HG02798 (cell line): ENCODE data around the gene HES2.
"Not testable (repeated sequence)": the region's sequence is repeated elsewhere in the genome, so short reads cannot be mapped to it uniquely, and the experiment has no call there.

Experiments
- ATAC-seq: cut with Tn5 transposase; IDR thresholded peaks from one replicate; pipeline ENCODE4 v1.9.1; 2021; ENCODE audit warnings: mild to moderate bottlenecking; ENCODE audit not compliant: unreplicated experiment, poor library complexity

HES2 gene

DNA sequence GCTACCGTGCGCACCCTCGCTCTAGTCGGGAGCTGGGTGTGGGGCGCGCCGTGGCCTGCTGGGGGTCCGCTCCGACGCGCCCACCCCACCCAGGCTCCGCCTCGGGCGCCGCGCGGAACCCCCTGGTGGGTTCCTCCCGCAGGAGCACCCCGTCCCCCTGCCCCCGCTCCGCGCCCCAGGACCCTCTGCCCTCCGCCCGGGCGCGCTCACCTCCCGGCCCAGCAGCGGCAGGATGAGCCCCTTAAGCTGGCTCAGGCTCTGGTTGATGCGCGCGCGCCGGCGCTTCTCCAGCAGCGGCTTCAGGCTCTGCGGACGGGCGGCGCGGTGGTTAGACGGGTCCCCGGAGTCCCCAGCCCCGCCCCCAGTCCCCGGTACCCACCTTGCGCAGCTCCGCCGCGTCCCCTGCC lies 319 bp downstream of the HES2 start:
- ATAC-seq, result no peak

- ATAC-seq, result no peak
These were observed 887 bp downstream of the HES2 start for GRCh38 chr1:6418668-6419396.

DNA sequence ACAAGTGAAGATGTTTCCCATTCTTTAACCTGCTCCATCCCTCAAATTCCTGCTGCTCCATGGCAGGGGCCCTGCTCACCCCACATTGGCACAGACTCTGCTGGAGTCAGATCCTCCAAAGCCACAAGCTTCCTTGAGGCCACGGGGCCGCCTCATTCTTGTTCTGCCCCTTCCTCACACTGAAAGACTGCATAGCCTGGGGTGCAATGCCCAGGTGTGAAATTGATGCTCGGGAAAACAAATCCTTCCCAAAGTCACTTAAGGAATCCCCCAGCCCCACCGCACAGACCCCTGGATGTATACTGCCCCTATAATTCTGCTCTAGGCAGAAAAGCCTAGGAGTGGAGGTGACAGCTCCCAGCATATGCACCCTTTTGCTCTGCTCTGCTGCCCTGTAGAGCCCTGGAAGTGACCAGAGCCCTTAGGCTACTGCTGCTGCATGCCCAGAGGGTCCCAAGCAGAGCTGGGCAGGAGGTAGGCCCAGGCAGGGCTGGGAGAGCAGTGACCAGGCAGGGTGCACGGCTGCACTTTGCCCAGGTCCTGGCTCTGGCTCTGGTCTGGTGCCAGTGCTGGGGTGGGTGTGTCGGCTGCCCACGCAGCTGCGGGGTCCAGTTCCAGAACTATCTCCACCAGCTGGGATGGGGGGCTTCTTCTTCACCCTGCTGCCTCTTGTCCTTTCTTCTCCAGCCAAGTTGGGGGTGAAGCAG lies 1.6 kb downstream of the HES2 start:
- no peak for ATAC-seq

DNA sequence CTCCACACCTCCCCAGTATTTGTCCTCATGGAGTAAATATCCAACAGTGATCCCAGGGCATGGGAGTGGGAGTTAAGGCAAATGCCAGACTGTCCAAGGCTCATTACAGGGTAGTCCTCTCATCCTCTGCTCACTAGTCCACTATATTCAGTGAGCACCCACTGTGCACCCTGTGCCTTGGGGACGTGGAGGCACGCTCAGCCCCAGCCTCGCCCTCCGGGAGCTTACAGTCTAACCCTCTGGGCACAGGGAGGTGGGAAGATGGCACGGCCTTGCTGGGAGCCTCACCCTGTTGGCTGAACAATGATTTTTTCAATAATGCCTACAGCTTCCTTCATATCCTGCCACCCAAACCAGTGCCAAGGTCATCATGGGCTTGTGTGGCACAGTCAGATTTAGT lies 2.8 kb downstream of the HES2 start:
- no peak for ATAC-seq

GRCh38 chr1:6416295-6416656 lies 3.4 kb downstream of the HES2 start:
- ATAC-seq, result no peak

DNA sequence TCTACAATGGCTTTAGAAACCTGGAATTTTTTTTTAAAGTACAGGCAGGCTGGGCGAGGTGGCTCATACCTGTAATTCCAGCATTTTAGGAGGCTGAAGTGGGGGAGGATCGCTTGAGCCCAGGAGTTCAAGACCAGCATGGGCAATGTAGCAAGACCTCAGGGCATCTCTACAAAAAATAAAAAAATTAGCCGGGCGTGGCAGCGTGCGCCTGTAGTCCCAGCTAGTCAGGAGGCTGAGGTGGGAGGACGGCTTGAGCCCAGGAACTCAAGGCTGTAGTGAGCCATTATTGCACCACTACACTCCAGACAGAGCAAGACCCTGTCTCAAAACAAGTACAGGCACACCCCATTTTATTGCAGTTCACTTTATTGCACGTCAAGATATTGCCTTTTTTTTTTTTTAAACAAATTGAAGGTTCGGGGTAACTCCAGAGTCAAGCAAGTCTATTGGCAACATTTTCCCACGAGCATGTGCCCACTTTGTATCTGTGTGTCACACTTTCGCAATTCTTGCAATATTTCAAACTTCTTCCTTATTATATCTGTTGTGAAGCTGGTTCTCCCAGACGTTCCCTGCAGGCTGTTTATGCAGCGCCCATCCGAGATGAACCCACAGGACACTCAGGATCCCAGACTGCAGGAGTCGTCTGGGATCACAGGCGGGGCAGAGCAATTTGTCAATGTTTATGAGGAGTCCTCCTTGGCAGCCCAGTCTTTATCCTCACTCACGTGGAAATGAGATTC lies 4.7 kb downstream of the HES2 start:
- no peak for ATAC-seq

DNA sequence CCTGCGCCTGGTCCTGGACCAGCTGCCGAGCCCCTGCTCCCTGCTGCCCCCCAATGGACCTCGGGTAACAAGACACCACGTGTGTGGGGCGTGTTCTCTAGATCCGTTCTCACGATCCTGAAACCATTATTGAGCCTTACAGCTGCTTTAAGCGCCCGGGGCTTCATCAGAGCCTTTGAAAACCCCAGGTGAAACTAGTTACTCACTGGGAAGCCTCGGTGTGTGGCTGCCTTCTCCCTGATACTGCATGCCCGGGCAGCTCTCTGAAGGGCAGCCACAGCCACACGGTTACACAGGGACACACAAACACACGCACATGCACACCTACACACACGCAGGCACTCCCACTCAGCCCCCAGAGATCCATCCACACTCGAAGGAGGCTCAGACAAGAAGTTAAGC lies 5.3 kb downstream of the HES2 start:
- peak; percentile 78 for ATAC-seq

GRCh38 chr1:6412896-6413295 lies 6.8 kb downstream of the HES2 start:
- no peak for ATAC-seq

- no peak for ATAC-seq
These were observed 9.3 kb downstream of the HES2 start for GRCh38 chr1:6410248-6410893.

- no peak for ATAC-seq
These were observed 10.0 kb downstream of the HES2 start for GRCh38 chr1:6409733-6410132.

DNA sequence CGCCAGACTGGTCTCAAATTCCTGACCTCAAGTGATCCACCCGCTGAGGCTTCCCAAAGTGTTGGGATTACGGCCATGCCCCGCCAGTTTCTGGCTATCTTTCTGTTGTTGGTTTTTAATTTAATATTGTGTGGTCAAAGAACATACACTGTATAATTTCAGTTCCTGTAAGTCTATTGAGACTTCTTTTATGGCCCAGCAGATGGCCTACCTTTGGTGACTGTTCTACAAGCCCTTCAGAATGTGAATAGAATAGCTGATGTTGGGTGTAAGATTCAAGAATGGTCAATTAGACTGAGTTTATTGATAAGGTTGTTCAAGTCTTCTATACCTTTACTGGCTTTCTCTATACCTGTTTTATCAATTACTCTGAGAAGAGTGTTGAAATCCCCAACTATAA lies 10.7 kb downstream of the HES2 start:
- no peak for ATAC-seq

DNA sequence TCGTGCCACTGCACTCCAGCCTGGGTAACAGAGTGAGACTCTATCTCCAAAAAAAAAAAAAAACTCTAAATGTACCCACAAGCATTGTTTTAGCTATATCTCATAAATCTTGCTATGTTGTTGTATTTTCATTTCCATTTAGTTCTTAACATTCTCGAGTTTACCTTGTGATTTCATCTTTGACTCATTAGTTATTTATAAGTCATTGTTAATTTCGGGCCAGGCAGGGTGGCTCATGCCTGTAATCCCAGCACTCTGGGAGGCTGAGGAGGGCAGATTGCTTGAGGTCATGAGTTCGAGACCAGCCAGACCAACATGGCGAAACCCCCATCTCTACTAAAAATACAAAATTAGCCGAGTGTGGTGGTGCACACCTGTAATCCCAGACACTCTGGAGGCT lies 11.7 kb downstream of the HES2 start:
- no peak for ATAC-seq

DNA sequence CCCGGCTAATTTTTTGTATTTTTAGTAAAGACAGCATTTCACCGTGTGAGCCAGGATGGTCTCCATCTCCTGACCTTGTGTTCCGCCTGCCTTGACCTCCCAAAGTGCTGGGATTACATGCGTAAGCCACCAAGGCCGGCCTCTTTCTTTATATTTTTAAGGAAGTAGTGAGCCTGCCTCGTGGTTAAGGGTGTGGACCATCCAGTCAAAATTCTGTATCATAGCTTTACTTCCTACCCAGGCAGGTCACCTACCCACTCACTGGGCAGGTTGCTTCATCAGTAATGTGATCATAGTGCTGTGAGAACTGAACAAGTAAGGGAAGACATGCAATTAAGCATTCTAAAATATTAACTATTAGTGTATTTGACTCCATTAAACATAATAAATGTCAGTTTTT lies 18.0 kb downstream of the HES2 start:
- no peak for ATAC-seq

GRCh38 chr1:6399294-6399693 lies 20.4 kb downstream of the HES2 start:
- no peak for ATAC-seq

- no peak for ATAC-seq
These were observed 21.8 kb downstream of the HES2 start for GRCh38 chr1:6397844-6398441.

DNA sequence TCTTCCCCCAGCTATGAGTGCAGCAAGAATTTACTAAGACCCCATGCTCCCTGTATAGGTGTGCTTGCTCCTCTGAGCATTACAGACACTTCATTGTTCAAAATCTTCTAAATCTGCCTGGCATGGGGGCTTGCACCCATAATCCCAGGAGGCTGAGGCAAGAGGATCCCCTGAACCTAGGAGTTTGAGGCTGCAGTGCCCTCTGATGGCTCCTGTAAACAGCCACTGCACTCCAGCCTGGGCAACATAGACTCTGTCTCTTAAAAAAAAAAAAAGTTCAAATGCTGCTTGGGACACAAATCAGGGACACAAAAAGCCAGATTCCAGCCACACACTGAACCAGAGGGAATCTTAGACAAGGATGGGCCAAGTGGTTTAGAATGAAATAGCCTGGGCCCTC lies 22.7 kb downstream of the HES2 start:
- ATAC-seq, result no peak

DNA sequence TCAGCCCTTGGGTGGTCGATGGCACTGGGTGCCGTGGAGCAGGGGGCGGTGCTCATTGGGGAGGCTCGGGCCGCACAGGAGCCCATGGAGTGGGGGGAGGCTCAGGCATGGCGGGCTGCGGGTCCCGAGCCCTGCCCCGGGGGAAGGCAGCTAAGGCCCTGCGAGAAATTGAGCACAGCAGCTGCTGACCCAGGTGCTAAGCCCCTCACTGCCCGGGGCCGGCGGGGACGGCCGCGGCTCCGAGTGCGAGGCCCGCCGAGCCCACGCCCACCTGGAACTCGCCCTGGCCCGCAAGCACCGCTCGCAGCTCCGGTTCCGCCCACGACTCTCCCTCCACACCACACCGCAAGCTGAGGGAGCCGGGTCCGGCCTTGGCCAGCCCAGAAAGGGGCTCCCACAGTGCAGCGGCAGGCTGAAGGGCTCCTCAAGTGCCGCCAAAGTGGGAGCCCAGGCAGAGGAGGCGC lies 23.9 kb downstream of the HES2 start:
- not testable (repeated sequence) for ATAC-seq

- not testable (repeated sequence) for ATAC-seq
These were observed 24.6 kb downstream of the HES2 start for GRCh38 chr1:6395130-6395529.

GRCh38 chr1:6393400-6394187 lies 26.1 kb downstream of the HES2 start, which contains the start of gene ACOT7:
Gene ACOT7, minus strand, starts transcription at chr1:6393767. Its CDS starts 368 bp downstream, at chr1:6393399.
- ATAC-seq, result peak; percentile 85
